Bronchial epithelial cell (primary cell): ENCODE data around the gene TSPAN15. TPM values are rescaled to one million over a fixed set of nuclear protein-coding genes. Genes with fewer than 3 reads are reported as not detected.

Experiments
- DNase-seq: peaks from one replicate; pipeline ENCODE4 v3.0.0-alpha.2; 2010; ENCODE audit warnings: low read depth
- FAIRE-seq: peaks from 2 replicates; lab custom pipeline; 2011; peaks lifted over from hg19 to GRCh38; lab: Jason Lieb, UNC
- H3K27me3 ChIP-seq: 2 replicates; pipeline ENCODE4 v1.5.1; 2011; ENCODE audit warnings: low read length; ENCODE audit not compliant: control insufficient read depth, insufficient read depth
- H3K36me3 ChIP-seq: 2 replicates; pipeline ENCODE4 v1.5.1; 2011; ENCODE audit warnings: low read length; ENCODE audit not compliant: control insufficient read depth, insufficient read depth
- H3K4me3 ChIP-seq: 2 replicates; pipeline ENCODE4 v1.5.1; 2011; ENCODE audit warnings: mild to moderate bottlenecking, low read depth, low read length, control low read depth
- CTCF ChIP-seq: IDR thresholded peaks from 2 replicates; pipeline ENCODE4 v1.5.1; 2011; ENCODE audit warnings: mild to moderate bottlenecking, moderate library complexity, low read length, control low read depth, inconsistent platforms; ENCODE audit not compliant: insufficient read depth, severe bottlenecking
- total RNA-seq: library from RNA; depleted of rRNA; stranded (reverse); fragments of >200 nt; gene quantifications from 2 replicates; pipeline ENCODE4 v1.2.1, GENCODE V29; 2014

TSPAN15 gene
- total RNA-seq, 1 donor from 2014 or later: 12.1 TPM

- no peak for DNase-seq
- Histone ChIP-seq H3K4me3 (no peak overlapping the region), H3K27me3 (no peaks in the 10 kb centered on the region), H3K36me3 (no peaks in the 10 kb centered on the region)
- TF ChIP-seq CTCF: no peak
- FAIRE-seq: no peak
Measured at GRCh38 chr10:69498711-69499471, 47.6 kb downstream of the TSPAN15 start.

GRCh38 chr10:69499726-69500689, 48.7 kb downstream of the TSPAN15 start:
- no peak overlapping the region for H3K4me3 ChIP-seq
- H3K27me3 ChIP-seq: no peaks in the 10 kb centered on the region
- no peak for DNase-seq
- no peak for TF ChIP-seq CTCF
- no peak for FAIRE-seq
- no peaks in the 10 kb centered on the region for H3K36me3 ChIP-seq

GRCh38 chr10:69500864-69501468, 49.7 kb downstream of the TSPAN15 start:
- no peak overlapping the region for H3K4me3 ChIP-seq
- DNase-seq: no peak
- no peak for FAIRE-seq
- H3K36me3 ChIP-seq: no peaks in the 10 kb centered on the region
- H3K27me3 ChIP-seq: no peaks in the 10 kb centered on the region
- no peak for TF ChIP-seq CTCF

- DNase-seq (no peak), FAIRE-seq (no peak)
- H3K36me3 ChIP-seq: no peaks in the 10 kb centered on the region
- H3K4me3 ChIP-seq: no peak overlapping the region
- no peak for TF ChIP-seq CTCF
- H3K27me3 ChIP-seq: no peaks in the 10 kb centered on the region
Measured at GRCh38 chr10:69501657-69502056, 50.4 kb downstream of the TSPAN15 start.

- Histone ChIP-seq H3K27me3 (no peaks in the 10 kb centered on the region), H3K36me3 (no peaks in the 10 kb centered on the region), H3K4me3 (no peak overlapping the region)
- FAIRE-seq: peak; percentile 28
- no peak for DNase-seq
- TF ChIP-seq CTCF: no peak
Measured at GRCh38 chr10:69502589-69502988, 51.3 kb downstream of the TSPAN15 start.
